GM23248 (cell line): ENCODE measurements around the gene VARS2.

Experiments
- EZH2 ChIP-seq: fragments of 200-600 bp; sonication (generic); IDR thresholded peaks from 2 replicates; pipeline ENCODE4 v1.6.1; 2018; ENCODE audit warnings: antibody characterized with exemption, mild to moderate bottlenecking; ENCODE audit not compliant: insufficient read depth, poor library complexity, severe bottlenecking
- EZH2phosphoT487 ChIP-seq: fragments of 200-600 bp; sonication (generic); IDR thresholded peaks from 2 replicates; pipeline ENCODE4 v1.6.1; 2018; ENCODE audit warnings: antibody characterized with exemption, moderate library complexity, mild to moderate bottlenecking, low read depth; ENCODE audit not compliant: insufficient read depth

DNA sequence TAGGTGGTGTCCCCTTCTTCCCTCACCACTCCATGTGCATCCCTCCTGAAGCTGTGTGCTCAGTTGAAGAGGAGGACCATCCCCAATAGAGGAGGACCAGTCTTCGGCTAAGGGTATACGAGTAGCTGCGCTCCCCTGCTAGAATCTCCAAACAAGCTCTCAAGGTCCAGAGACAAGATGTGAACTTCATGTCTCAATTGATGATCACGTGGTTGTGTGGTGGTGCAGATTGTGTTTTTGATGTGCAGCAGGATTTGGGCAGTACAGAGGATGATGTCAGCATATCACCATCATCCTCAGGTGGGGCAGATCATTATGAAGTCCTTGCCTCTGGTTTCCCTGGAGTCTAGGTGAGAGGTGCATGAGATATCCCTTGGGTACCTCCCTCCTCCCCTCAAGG, 49.7 kb upstream of the VARS2 start:
- TF ChIP-seq EZH2 (no peak), EZH2phosphoT487 (no peak)
